ENCODE data around the gene LRRC36.

LRRC36 gene

DNA sequence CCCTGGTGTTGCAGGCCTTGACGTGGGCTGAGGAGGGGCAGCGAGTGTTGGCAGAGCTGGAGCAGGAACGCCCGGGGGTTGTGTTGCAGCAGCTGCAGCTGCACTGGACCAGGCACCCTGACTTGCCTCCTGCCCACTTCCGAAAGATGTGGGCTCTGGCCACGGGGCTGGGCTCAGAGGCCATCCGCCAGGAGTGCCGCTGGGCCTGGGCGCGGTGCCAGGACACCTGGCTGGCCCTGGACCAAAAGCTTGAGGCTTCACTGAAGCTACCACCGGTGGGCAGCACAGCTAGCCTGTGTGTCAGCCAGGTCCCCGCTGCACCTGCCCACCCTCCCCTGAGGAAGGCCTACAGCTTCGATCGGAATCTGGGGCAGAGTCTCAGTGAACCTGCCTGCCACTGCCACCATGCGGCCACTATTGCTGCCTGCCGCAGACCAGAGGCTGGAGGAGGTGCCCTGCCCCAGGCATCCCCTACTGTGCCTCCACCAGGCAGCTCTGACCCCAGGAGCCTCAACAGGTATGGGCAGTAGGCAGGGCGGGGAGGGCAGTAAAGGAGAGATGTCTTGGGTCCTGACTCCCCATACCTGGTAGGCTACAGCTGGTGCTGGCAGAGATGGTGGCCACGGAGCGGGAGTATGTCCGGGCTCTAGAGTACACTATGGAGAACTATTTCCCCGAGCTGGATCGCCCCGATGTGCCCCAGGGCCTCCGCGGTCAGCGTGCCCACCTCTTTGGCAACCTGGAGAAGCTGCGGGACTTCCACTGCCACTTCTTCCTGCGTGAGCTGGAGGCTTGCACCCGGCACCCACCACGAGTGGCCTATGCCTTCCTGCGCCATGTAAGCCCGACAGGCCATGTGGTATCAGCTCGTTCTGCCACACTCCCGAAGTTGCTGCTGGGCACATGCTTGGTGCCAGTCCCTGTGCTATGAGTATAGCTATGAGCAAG, 41.6 kb upstream of the LRRC36 start:
- Histone ChIP-seq H3K4me1 (peaks cover under 1% of the 10 kb centered on the region), H3K9me3 (no peaks in the 10 kb centered on the region), H3K36me3 (replicated peaks) (peaks cover 7% of the 10 kb centered on the region), H3K4me3 (no peak overlapping the region), H3K27me3 (ENCODE audit: low read depth) (no peaks in the 10 kb centered on the region)
- no peak for DNase-seq (ENCODE audit: low spot score in 2 of 2)
- in situ Hi-C loops (cut with MboI; ENCODE audit: low sequenced_read_pairs): no loop called here

DNA sequence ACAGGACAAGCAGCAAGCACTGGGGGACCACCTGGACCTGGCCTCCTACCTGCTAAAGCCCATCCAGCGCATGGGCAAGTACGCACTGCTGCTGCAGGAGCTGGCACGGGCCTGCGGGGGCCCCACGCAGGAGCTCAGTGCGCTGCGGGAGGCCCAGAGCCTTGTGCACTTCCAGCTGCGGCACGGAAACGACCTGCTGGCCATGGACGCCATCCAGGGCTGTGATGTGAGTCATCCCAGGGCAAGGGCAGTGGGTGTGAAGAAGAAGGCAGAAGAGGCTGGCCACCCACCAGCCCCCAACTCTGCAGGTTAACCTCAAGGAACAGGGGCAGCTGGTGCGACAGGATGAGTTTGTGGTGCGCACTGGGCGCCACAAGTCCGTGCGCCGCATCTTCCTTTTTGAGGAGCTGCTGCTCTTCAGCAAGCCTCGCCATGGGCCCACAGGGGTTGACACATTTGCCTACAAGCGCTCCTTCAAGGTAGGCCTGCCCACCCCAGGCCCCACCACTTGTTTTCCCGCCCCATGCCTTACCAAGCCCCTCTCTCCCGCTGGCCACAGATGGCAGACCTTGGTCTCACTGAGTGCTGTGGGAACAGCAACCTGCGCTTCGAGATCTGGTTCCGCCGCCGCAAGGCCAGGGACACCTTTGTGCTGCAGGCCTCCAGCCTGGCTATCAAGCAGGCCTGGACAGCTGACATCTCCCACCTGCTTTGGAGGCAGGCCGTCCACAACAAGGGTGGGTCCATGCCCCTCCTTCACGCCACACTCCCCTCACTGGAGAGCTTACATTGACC, 40.0 kb upstream of the LRRC36 start:
- Histone ChIP-seq H3K4me3 (no peak overlapping the region), H3K4me1 (no peaks in the 10 kb centered on the region), H3K9me3 (no peaks in the 10 kb centered on the region), H3K27me3 (ENCODE audit: low read depth) (no peaks in the 10 kb centered on the region), H3K36me3 (replicated peaks) (peaks cover 7% of the 10 kb centered on the region)
- in situ Hi-C loops (cut with MboI; ENCODE audit: low sequenced_read_pairs): no loop called here
- DNase-seq (ENCODE audit: low spot score in 2 of 2): no peak

GRCh38 chr16:67287960-67288359, 38.7 kb upstream of the LRRC36 start:
- H3K36me3 ChIP-seq (replicated peaks): peaks cover 2% of the 10 kb centered on the region
- no peaks in the 10 kb centered on the region for H3K4me1 ChIP-seq
- in situ Hi-C loops (cut with MboI; ENCODE audit: low sequenced_read_pairs): no loop called here
- H3K4me3 ChIP-seq: no peak overlapping the region
- H3K27me3 ChIP-seq (ENCODE audit: low read depth): no peaks in the 10 kb centered on the region
- no peak for DNase-seq (ENCODE audit: low spot score in 2 of 2)
- H3K9me3 ChIP-seq: no peaks in the 10 kb centered on the region

DNA sequence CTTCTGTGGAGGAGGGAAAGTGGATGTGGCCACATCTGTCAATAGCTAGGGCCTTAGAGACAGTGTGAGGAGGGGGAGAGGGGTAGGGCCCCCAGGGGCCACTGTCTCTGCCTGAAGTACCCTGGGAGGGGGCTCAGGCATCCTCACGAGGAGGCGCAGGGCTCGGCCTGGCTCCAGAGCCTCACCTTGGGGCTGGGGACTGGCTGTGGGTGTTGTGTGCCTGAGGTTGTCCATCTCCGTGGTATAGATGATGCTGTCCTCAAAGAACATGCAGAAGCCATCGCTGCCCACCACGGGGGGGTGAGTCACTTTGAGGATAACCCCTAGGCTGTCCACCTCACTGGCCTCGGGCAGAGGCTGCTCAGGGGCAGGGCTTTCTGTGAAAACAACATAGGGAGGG, 35.2 kb upstream of the LRRC36 start:
- H3K4me1 ChIP-seq: no peaks in the 10 kb centered on the region
- DNase-seq (ENCODE audit: low spot score in 2 of 2): no peak
- no peaks in the 10 kb centered on the region; the same call in 1 of the 2 replicates for H3K36me3 ChIP-seq (replicated peaks)
- no peaks in the 10 kb centered on the region for H3K9me3 ChIP-seq
- H3K27me3 ChIP-seq (ENCODE audit: low read depth): no peaks in the 10 kb centered on the region
- no peak overlapping the region for H3K4me3 ChIP-seq
- in situ Hi-C loops (cut with MboI; ENCODE audit: low sequenced_read_pairs): no loop called here

GRCh38 chr16:67294171-67294757, 32.4 kb upstream of the LRRC36 start:
- no peak for DNase-seq (ENCODE audit: low spot score in 2 of 2)
- in situ Hi-C loops (cut with MboI; ENCODE audit: low sequenced_read_pairs): no loop called here
- Histone ChIP-seq H3K27me3 (ENCODE audit: low read depth) (no peaks in the 10 kb centered on the region), H3K4me1 (no peaks in the 10 kb centered on the region), H3K4me3 (no peak overlapping the region), H3K9me3 (no peaks in the 10 kb centered on the region), H3K36me3 (replicated peaks) (no peaks in the 10 kb centered on the region)

DNA sequence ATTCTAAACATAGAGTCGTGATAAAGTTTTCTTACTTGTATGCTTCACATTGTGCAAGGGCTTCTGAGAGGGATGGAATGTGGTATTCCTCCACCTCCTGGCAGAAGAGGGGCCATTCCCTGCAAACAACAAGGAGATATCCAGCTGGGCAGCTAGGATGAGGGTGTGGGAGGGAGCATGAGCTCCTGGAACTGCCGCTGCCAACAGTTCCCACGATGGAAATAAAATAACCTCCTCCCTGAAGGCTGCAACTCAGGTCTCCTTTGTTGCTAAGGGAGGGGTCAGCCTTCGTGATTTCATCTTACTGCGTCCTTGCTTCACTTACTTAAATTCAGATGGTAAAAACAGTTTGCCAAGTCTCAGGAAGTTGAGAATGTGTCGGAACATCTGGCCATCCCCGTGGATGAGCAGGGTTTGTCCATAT, 31.7 kb upstream of the LRRC36 start:
- H3K4me3 ChIP-seq: no peak overlapping the region
- H3K4me1 ChIP-seq: no peaks in the 10 kb centered on the region
- in situ Hi-C loops (cut with MboI; ENCODE audit: low sequenced_read_pairs): no loop called here
- H3K27me3 ChIP-seq (ENCODE audit: low read depth): no peaks in the 10 kb centered on the region
- H3K36me3 ChIP-seq (replicated peaks): no peaks in the 10 kb centered on the region
- no peak for DNase-seq (ENCODE audit: low spot score in 2 of 2)
- H3K9me3 ChIP-seq: no peaks in the 10 kb centered on the region

DNA sequence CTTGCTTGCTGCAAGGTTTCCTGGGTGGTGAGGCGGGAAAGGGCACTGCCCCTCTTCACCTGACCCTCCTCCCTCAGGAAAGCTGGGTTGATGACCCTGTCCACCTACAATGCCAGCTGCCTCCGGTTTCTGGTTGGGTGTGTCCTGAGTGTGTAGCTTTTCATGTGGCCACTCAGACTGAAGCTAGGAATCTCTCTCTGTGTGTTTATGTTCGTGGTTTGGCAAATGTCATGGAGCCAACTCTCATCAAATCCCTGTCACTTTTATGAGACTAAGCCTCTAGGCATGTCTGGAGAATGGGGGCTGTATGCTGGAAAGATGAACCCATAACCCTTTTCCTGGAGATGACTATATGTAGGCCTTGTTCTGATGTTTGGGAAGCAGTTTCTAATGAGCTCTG, 30.2 kb upstream of the LRRC36 start:
- Histone ChIP-seq H3K27me3 (ENCODE audit: low read depth) (no peaks in the 10 kb centered on the region), H3K36me3 (replicated peaks) (no peaks in the 10 kb centered on the region), H3K4me1 (no peaks in the 10 kb centered on the region), H3K4me3 (no peak overlapping the region), H3K9me3 (no peaks in the 10 kb centered on the region)
- in situ Hi-C loops (cut with MboI; ENCODE audit: low sequenced_read_pairs): no loop called here
- no peak for DNase-seq (ENCODE audit: low spot score in 2 of 2)

- H3K36me3 ChIP-seq (replicated peaks): no peaks in the 10 kb centered on the region
- no peaks in the 10 kb centered on the region for H3K27me3 ChIP-seq (ENCODE audit: low read depth)
- no peaks in the 10 kb centered on the region for H3K9me3 ChIP-seq
- no peak overlapping the region for H3K4me3 ChIP-seq
- H3K4me1 ChIP-seq: no peaks in the 10 kb centered on the region
- DNase-seq (ENCODE audit: low spot score in 2 of 2): no peak
- in situ Hi-C loops (cut with MboI; ENCODE audit: low sequenced_read_pairs): no loop called here
Measured at GRCh38 chr16:67298277-67298676, 28.3 kb upstream of the LRRC36 start.

DNA sequence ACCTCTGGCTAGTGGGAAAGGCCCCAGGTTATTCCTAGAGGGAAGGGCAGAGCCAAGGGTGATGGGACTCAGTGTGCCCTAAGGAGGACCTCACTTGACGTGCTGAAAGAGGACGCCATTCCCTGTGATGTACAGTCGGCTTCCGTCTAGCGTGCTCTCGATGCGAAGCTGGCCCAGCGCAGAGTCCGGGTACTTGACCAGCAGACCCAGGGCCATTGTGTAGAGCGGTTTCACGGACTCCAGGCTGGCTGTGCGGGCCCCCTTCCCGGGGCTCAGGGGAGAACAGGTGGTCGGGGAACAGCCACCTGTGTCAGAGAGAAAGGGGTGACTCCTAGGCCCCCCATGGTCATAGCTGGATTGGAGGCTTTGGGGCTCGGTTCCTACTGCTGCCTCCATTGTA, 27.3 kb upstream of the LRRC36 start:
- H3K36me3 ChIP-seq (replicated peaks): no peaks in the 10 kb centered on the region
- no peaks in the 10 kb centered on the region for H3K4me1 ChIP-seq
- in situ Hi-C loops (cut with MboI; ENCODE audit: low sequenced_read_pairs): no loop called here
- no peaks in the 10 kb centered on the region for H3K9me3 ChIP-seq
- DNase-seq (ENCODE audit: low spot score in 2 of 2): no peak
- H3K4me3 ChIP-seq: no peak overlapping the region
- H3K27me3 ChIP-seq (ENCODE audit: low read depth): no peaks in the 10 kb centered on the region

DNA sequence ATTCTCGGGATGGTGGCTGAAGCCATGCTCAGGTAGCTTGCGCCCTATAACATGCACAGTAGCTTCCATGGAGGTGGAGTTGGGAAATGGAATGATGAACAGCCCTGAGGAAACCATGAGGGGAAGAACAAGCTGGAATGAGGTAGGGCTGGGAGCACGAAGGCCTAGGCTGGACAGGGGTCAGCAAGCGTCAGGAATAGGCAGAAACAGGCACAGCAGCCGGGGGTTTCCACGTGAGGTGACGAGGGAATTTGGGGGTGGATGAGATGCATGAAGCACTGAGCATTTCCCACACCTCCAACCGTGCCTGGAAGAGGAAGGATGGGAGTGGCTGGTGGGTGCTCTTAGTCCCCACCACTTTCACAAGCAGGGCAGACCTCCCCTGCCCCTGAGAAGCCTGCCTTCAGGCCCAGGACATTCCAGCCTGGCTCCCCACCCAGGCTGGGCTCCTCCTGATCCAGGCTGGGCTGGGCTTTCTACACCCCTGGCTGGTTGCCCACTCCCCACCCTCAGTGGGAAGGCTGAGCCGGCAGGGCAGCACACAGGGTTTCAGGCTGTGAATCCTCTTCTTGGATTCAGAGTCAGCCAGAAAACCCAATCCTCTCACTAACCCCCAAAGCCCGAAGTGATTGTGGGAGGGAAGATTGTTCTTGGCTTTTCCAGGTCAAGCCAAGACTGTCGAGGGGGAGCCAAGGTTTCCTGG, 25.4 kb upstream of the LRRC36 start:
- Histone ChIP-seq H3K4me1 (no peaks in the 10 kb centered on the region), H3K4me3 (no peak overlapping the region), H3K36me3 (replicated peaks) (no peaks in the 10 kb centered on the region), H3K9me3 (no peaks in the 10 kb centered on the region), H3K27me3 (ENCODE audit: low read depth) (no peaks in the 10 kb centered on the region)
- in situ Hi-C loops (cut with MboI; ENCODE audit: low sequenced_read_pairs): no loop called here
- DNase-seq (ENCODE audit: low spot score in 2 of 2): no peak

- DNase-seq (ENCODE audit: low spot score in 2 of 2): no peak
- no peaks in the 10 kb centered on the region for H3K9me3 ChIP-seq
- no peaks in the 10 kb centered on the region for H3K27me3 ChIP-seq (ENCODE audit: low read depth)
- in situ Hi-C loops (cut with MboI; ENCODE audit: low sequenced_read_pairs): no loop called here
- no peak overlapping the region for H3K4me3 ChIP-seq
- no peaks in the 10 kb centered on the region for H3K4me1 ChIP-seq
- H3K36me3 ChIP-seq (replicated peaks): no peaks in the 10 kb centered on the region
Measured at GRCh38 chr16:67302076-67302475, 24.5 kb upstream of the LRRC36 start.

DNA sequence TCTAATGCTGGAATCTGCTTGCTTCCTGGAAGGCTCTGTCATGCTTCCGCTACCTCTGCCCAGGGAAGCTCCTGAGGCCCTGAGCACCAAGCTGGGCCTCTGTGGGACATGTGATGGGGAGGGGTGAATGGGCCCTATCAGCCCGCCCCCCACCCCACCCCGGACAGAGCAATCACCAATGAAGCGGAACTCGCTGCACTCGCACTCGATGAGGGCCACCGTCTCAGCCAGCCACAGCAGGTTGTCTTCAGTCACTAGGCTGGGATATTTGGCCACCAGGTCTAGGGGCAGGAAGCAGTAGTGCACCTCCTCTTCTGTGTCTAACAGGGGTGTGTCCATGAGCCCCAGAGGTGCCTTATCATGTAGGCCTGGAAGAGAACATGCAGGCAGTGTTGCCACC, 23.6 kb upstream of the LRRC36 start:
- H3K4me3 ChIP-seq: no peak overlapping the region
- no peaks in the 10 kb centered on the region for H3K27me3 ChIP-seq (ENCODE audit: low read depth)
- no peaks in the 10 kb centered on the region for H3K4me1 ChIP-seq
- in situ Hi-C loops (cut with MboI; ENCODE audit: low sequenced_read_pairs): no loop called here
- H3K36me3 ChIP-seq (replicated peaks): no peaks in the 10 kb centered on the region
- no peak for DNase-seq (ENCODE audit: low spot score in 2 of 2)
- H3K9me3 ChIP-seq: no peaks in the 10 kb centered on the region

- in situ Hi-C loops (cut with MboI; ENCODE audit: low sequenced_read_pairs): no loop called here
- no peak for DNase-seq (ENCODE audit: low spot score in 2 of 2)
- Histone ChIP-seq H3K4me3 (no peak overlapping the region), H3K9me3 (no peaks in the 10 kb centered on the region), H3K4me1 (no peaks in the 10 kb centered on the region), H3K27me3 (ENCODE audit: low read depth) (no peaks in the 10 kb centered on the region), H3K36me3 (replicated peaks) (no peaks in the 10 kb centered on the region)
Measured at GRCh38 chr16:67304020-67304419, 22.6 kb upstream of the LRRC36 start.
